Esophagus (tissue), 2 donors: ENCODE data around the gene FADS1. TPM values are rescaled to one million over a fixed set of nuclear protein-coding genes. Genes with fewer than 3 reads are reported as not detected.

ENCODE experiments used
- H3K27ac ChIP-seq, 2 donors: one replicate each; pipeline ENCODE4 v1.5.1; 2013; ENCODE audit warnings: low read depth in 2 of 2, mild to moderate bottlenecking in 2 of 2, inconsistent platforms in 1 of 2, low read length in 1 of 2, moderate library complexity in 1 of 2
- H3K27me3 ChIP-seq, 2 donors: one replicate each; pipeline ENCODE4 v1.6.1; 2013; ENCODE audit warnings: low read length in 2 of 2, control low read depth in 1 of 2, mild to moderate bottlenecking in 1 of 2; ENCODE audit not compliant: insufficient read depth in 2 of 2, control insufficient read depth in 1 of 2
- H3K36me3 ChIP-seq, 2 donors: one replicate each; pipeline ENCODE4 v1.6.1; 2013; ENCODE audit warnings: low read length in 1 of 2; ENCODE audit not compliant: control insufficient read depth in 2 of 2, insufficient read depth in 2 of 2
- H3K4me1 ChIP-seq, 2 donors: one replicate each; pipeline ENCODE4 v1.6.1; 2013; ENCODE audit warnings: low read length in 1 of 2; ENCODE audit not compliant: control insufficient read depth in 2 of 2, insufficient read depth in 2 of 2
- H3K4me3 ChIP-seq, 2 donors: one replicate each; pipeline ENCODE4 v1.5.1; 2013; ENCODE audit warnings: low read length in 2 of 2, mild to moderate bottlenecking in 2 of 2, low read depth in 1 of 2, moderate library complexity in 1 of 2
- H3K9me3 ChIP-seq, 2 donors: one replicate each; pipeline ENCODE4 v1.6.1; 2013; ENCODE audit warnings: mild to moderate bottlenecking in 2 of 2, low read depth in 1 of 2, low read length in 1 of 2, moderate library complexity in 1 of 2; ENCODE audit not compliant: control insufficient read depth in 2 of 2, insufficient read depth in 1 of 2
- WGBS, 2 donors: extraction: QIAGEN DNeasy Blood & Tissue Kit; methylation state at CpG; one replicate each; pipeline ENCODE4 v1.1.7; 2013; 5-methylcytosine and 5-hydroxymethylcytosine counted together
- polyA plus RNA-seq, 2 donors: library from polyadenylated mRNA; stranded (reverse); fragments of 200-250 nt; gene quantifications; one replicate each; pipeline ENCODE4 v1.2.3, GENCODE V29; 2013
- donor health status: healthy with polysubstance abuse.
- donor health status: Bipolar disorder and iron deficiency.

FADS1 gene
- polyA plus RNA-seq, 2 donors: 1.1 to 1.6 TPM

- peaks cover 0 to 4% of the 10 kb centered on the region in 2 donors for H3K27me3 ChIP-seq
- H3K4me3 ChIP-seq: peak overlapping the region; percentile 48 to 65
- peak overlapping the region; percentile 76 to 80 for H3K27ac ChIP-seq
- no peaks in the 10 kb centered on the region for H3K9me3 ChIP-seq
- H3K4me1 ChIP-seq: peaks cover 3 to 13% of the 10 kb centered on the region in 2 donors
- H3K36me3 ChIP-seq: no peaks in the 10 kb centered on the region
- WGBS, 2 donors: 3 to 4% methylated on average over 55 of the region's 55 CpGs
Measured at GRCh38 chr11:61828629-61829407, 12.0 kb upstream of the FADS1 start.

GRCh38 chr11:61828379-61828628, 11.5 kb upstream of the FADS1 start:
- H3K4me3 ChIP-seq: peak overlapping the region; percentile 48 to 65
- H3K27ac ChIP-seq: peak overlapping the region; percentile 76 to 80
- peaks cover 0 to 4% of the 10 kb centered on the region in 2 donors for H3K27me3 ChIP-seq
- 1% methylated on average over 16 of the region's 16 CpGs for WGBS, 2 donors
- no peaks in the 10 kb centered on the region for H3K9me3 ChIP-seq
- peaks cover 3 to 13% of the 10 kb centered on the region in 2 donors for H3K4me1 ChIP-seq
- H3K36me3 ChIP-seq: no peaks in the 10 kb centered on the region

- peaks cover 3 to 13% of the 10 kb centered on the region in 2 donors for H3K4me1 ChIP-seq
- H3K4me3 ChIP-seq: peak within 1 kb of the TSS; percentile 48 to 65
- peak within 1 kb of the TSS; percentile 76 to 80 for H3K27ac ChIP-seq
- 1% methylated on average over 79 to 83 of the region's 83 CpGs for WGBS, 2 donors
- no peaks in the 10 kb centered on the region for H3K36me3 ChIP-seq
- no peaks in the 10 kb centered on the region for H3K9me3 ChIP-seq
- H3K27me3 ChIP-seq: peaks cover 0 to 4% of the 10 kb centered on the region in 2 donors
Measured at GRCh38 chr11:61827571-61828378, 11.0 kb upstream of the FADS1 start, which contains the start of gene FADS2. Gene FADS2 (plus strand): TSS chr11:61828300. CDS start chr11:61828391, 91 bp downstream.

- H3K9me3 ChIP-seq: no peaks in the 10 kb centered on the region
- peak overlapping the region; percentile 48 to 65 for H3K4me3 ChIP-seq
- peaks cover 0 to 4% of the 10 kb centered on the region in 2 donors for H3K27me3 ChIP-seq
- peak overlapping the region; percentile 76 to 80 for H3K27ac ChIP-seq
- H3K36me3 ChIP-seq: no peaks in the 10 kb centered on the region
- WGBS, 2 donors: 31 to 38% methylated on average over 23 of the region's 23 CpGs
- peaks cover 3 to 13% of the 10 kb centered on the region in 2 donors for H3K4me1 ChIP-seq
Measured at GRCh38 chr11:61826930-61827570, 10.2 kb upstream of the FADS1 start.

- Histone ChIP-seq H3K4me1 (peaks cover 3 to 14% of the 10 kb centered on the region in 2 donors), H3K9me3 (no peaks in the 10 kb centered on the region), H3K36me3 (no peaks in the 10 kb centered on the region), H3K4me3 (no peak overlapping the region), H3K27ac (peak overlapping the region; percentile 78 to 82), H3K27me3 (no peaks in the 10 kb centered on the region)
- 45 to 59% methylated on average over 2 of the region's 2 CpGs for WGBS, 2 donors
Measured at GRCh38 chr11:61820174-61820573, 3.4 kb upstream of the FADS1 start.

- Histone ChIP-seq H3K36me3 (no peaks in the 10 kb centered on the region), H3K27me3 (no peaks in the 10 kb centered on the region), H3K4me3 (no peak overlapping the region), H3K9me3 (no peaks in the 10 kb centered on the region), H3K27ac (no peak overlapping the region), H3K4me1 (peaks cover 3 to 22% of the 10 kb centered on the region in 2 donors)
- 71 to 79% methylated on average over 6 of the region's 6 CpGs for WGBS, 2 donors
Measured at GRCh38 chr11:61817471-61818202, 834 bp upstream of the FADS1 start.

- 1% methylated on average over 61 to 69 of the region's 69 CpGs for WGBS, 2 donors
- peaks cover 3 to 25% of the 10 kb centered on the region in 2 donors for H3K4me1 ChIP-seq
- no peaks in the 10 kb centered on the region for H3K27me3 ChIP-seq
- peak overlapping the region; percentile 79 to 91 for H3K27ac ChIP-seq
- H3K9me3 ChIP-seq: no peaks in the 10 kb centered on the region
- H3K36me3 ChIP-seq: no peaks in the 10 kb centered on the region
- H3K4me3 ChIP-seq: peak overlapping the region; percentile 34 to 58
Measured at GRCh38 chr11:61815790-61816735, 740 bp downstream of the FADS1 start.

GRCh38 chr11:61814958-61815789, 1.6 kb downstream of the FADS1 start:
- H3K4me1 ChIP-seq: peaks cover 3 to 23% of the 10 kb centered on the region in 2 donors
- H3K4me3 ChIP-seq: peak overlapping the region; percentile 34 to 58
- no peaks in the 10 kb centered on the region for H3K27me3 ChIP-seq
- 1% methylated on average over 63 to 66 of the region's 66 CpGs for WGBS, 2 donors
- peak overlapping the region; percentile 79 to 91 for H3K27ac ChIP-seq
- H3K9me3 ChIP-seq: no peaks in the 10 kb centered on the region
- no peaks in the 10 kb centered on the region for H3K36me3 ChIP-seq
